Activated naive CD4-positive, alpha-beta T cell treated with anti-CD3 and anti-CD28 coated beads for 36 hours (primary cell): ENCODE results near the gene GPATCH11. TPM values are rescaled to one million over a fixed set of nuclear protein-coding genes. Genes with fewer than 3 reads are reported as not detected.

ENCODE experiments used
- CTCF ChIA-PET: fragments of 350-600 bp; sonication (Branson Sonifier 250); formaldehyde crosslinking; loops from one replicate; lab custom pipeline; 2021; ENCODE audit warnings: antibody characterized with exemption; lab: Charles Lee
- DNase-seq: peaks from one replicate; pipeline ENCODE4 v3.0.0-alpha.2; 2020
- H3K27ac Mint-ChIP-seq: one replicate; pipeline ENCODE4 v1.8.0; 2021; ENCODE audit warnings: mild to moderate bottlenecking, mixed read lengths
- H3K27me3 Mint-ChIP-seq: one replicate; pipeline ENCODE4 v1.8.0; 2021; ENCODE audit warnings: low read depth, mixed read lengths
- H3K36me3 Mint-ChIP-seq: one replicate; pipeline ENCODE4 v1.8.0; 2021; ENCODE audit warnings: low read depth, mixed read lengths
- H3K4me1 Mint-ChIP-seq: one replicate; pipeline ENCODE4 v1.8.0; 2021; ENCODE audit warnings: low read depth, mixed read lengths
- H3K4me3 Mint-ChIP-seq: one replicate; pipeline ENCODE4 v1.8.0; 2021; ENCODE audit warnings: mild to moderate bottlenecking, moderate library complexity, mixed read lengths
- H3K9me3 Mint-ChIP-seq: one replicate; pipeline ENCODE4 v1.8.0; 2021; ENCODE audit warnings: mixed read lengths
- intact Hi-C: fragments of 100-400 bp; cut with micrococcal nuclease; formaldehyde crosslinking; loops from one replicate; pipeline ENCODE4 v1.15.1; 2023
- total RNA-seq, 2 experiments: library from RNA; stranded (reverse); gene quantifications; one replicate each; pipeline ENCODE4 v1.2.3, GENCODE V29; 2021

The GPATCH11 gene
- total RNA-seq, 2 experiments from 2014 or later, result 9.8 to 10.4 TPM

GRCh38 chr2:37111958-37112357, 27.6 kb downstream of the GPATCH11 start:
- H3K27me3 Mint-ChIP-seq, result no peaks in the 10 kb centered on the region
- no peak overlapping the region for H3K27ac Mint-ChIP-seq
- no peak for DNase-seq
- H3K4me1 Mint-ChIP-seq, result no peaks in the 10 kb centered on the region
- no peak overlapping the region for H3K4me3 Mint-ChIP-seq
- H3K36me3 Mint-ChIP-seq, result peaks cover 13% of the 10 kb centered on the region
- H3K9me3 Mint-ChIP-seq, result no peaks in the 10 kb centered on the region
- CTCF ChIA-PET, result no interaction called here
- intact Hi-C loops, result no loop called here

GRCh38 chr2:37117566-37117965, 33.2 kb downstream of the GPATCH11 start:
- Mint-ChIP-seq H3K27me3 (no peaks in the 10 kb centered on the region), H3K4me3 (no peak overlapping the region), H3K36me3 (peaks cover 22% of the 10 kb centered on the region), H3K27ac (no peak overlapping the region), H3K4me1 (no peaks in the 10 kb centered on the region), H3K9me3 (no peaks in the 10 kb centered on the region)
- CTCF ChIA-PET, result no interaction called here
- intact Hi-C loops, result no loop called here
- DNase-seq, result no peak

- Mint-ChIP-seq H3K9me3 (no peaks in the 10 kb centered on the region), H3K36me3 (peaks cover 24% of the 10 kb centered on the region), H3K27ac (no peak overlapping the region), H3K4me1 (no peaks in the 10 kb centered on the region), H3K4me3 (no peak overlapping the region), H3K27me3 (no peaks in the 10 kb centered on the region)
- CTCF ChIA-PET, result interaction anchor here (0.7 kb wide), 1 partner anchor 15 kb away, joined by 3 read pairs; no protein-coding TSS in a partner anchor
- DNase-seq, result no peak
- intact Hi-C loops, result no loop called here
Measured at GRCh38 chr2:37119157-37119556, 34.8 kb downstream of the GPATCH11 start.

GRCh38 chr2:37125416-37125815, 41.1 kb downstream of the GPATCH11 start:
- intact Hi-C loops, result no loop called here
- DNase-seq, result no peak
- Mint-ChIP-seq H3K27ac (no peak overlapping the region), H3K36me3 (peaks cover 41% of the 10 kb centered on the region), H3K4me3 (no peak overlapping the region), H3K4me1 (no peaks in the 10 kb centered on the region), H3K27me3 (no peaks in the 10 kb centered on the region), H3K9me3 (no peaks in the 10 kb centered on the region)
- CTCF ChIA-PET, result interaction anchor here (0.9 kb wide), 1 partner anchor 10 kb away, joined by 3 read pairs; no protein-coding TSS in a partner anchor

GRCh38 chr2:37132914-37133313, 48.6 kb downstream of the GPATCH11 start:
- no peaks in the 10 kb centered on the region for H3K9me3 Mint-ChIP-seq
- CTCF ChIA-PET, result no interaction called here
- H3K4me1 Mint-ChIP-seq, result no peaks in the 10 kb centered on the region
- no peak for DNase-seq
- no peaks in the 10 kb centered on the region for H3K27me3 Mint-ChIP-seq
- H3K36me3 Mint-ChIP-seq, result peaks cover 41% of the 10 kb centered on the region
- intact Hi-C loops, result no loop called here
- no peak overlapping the region for H3K27ac Mint-ChIP-seq
- H3K4me3 Mint-ChIP-seq, result no peak overlapping the region

- H3K4me3 Mint-ChIP-seq, result no peak overlapping the region
- DNase-seq, result no peak
- no peaks in the 10 kb centered on the region for H3K27me3 Mint-ChIP-seq
- H3K27ac Mint-ChIP-seq, result no peak overlapping the region
- H3K4me1 Mint-ChIP-seq, result no peaks in the 10 kb centered on the region
- CTCF ChIA-PET, result no interaction called here
- H3K9me3 Mint-ChIP-seq, result no peaks in the 10 kb centered on the region
- intact Hi-C loops, result no loop called here
- H3K36me3 Mint-ChIP-seq, result peaks cover 34% of the 10 kb centered on the region
Measured at GRCh38 chr2:37142546-37142945, 58.2 kb downstream of the GPATCH11 start.

GRCh38 chr2:37143974-37144373, 59.7 kb downstream of the GPATCH11 start:
- Mint-ChIP-seq H3K27ac (no peak overlapping the region), H3K4me3 (no peak overlapping the region), H3K27me3 (no peaks in the 10 kb centered on the region), H3K36me3 (peaks cover 36% of the 10 kb centered on the region), H3K9me3 (no peaks in the 10 kb centered on the region), H3K4me1 (no peaks in the 10 kb centered on the region)
- CTCF ChIA-PET, result interaction anchor here (0.6 kb wide), 1 partner anchor 1699 kb away, joined by 7 read pairs; no protein-coding TSS in a partner anchor
- DNase-seq, result no peak
- intact Hi-C loops, result no loop called here

- intact Hi-C loops, result no loop called here
- no peak for DNase-seq
- no peak overlapping the region for H3K27ac Mint-ChIP-seq
- H3K27me3 Mint-ChIP-seq, result no peaks in the 10 kb centered on the region
- H3K36me3 Mint-ChIP-seq, result peaks cover 32% of the 10 kb centered on the region
- CTCF ChIA-PET, result no interaction called here
- no peak overlapping the region for H3K4me3 Mint-ChIP-seq
- H3K9me3 Mint-ChIP-seq, result no peaks in the 10 kb centered on the region
- H3K4me1 Mint-ChIP-seq, result peaks cover 8% of the 10 kb centered on the region
Measured at GRCh38 chr2:37146062-37146461, 61.7 kb downstream of the GPATCH11 start.

- H3K9me3 Mint-ChIP-seq, result no peaks in the 10 kb centered on the region
- intact Hi-C loops, result no loop called here
- no peak overlapping the region for H3K4me3 Mint-ChIP-seq
- H3K27me3 Mint-ChIP-seq, result no peaks in the 10 kb centered on the region
- DNase-seq, result no peak
- CTCF ChIA-PET, result no interaction called here
- H3K4me1 Mint-ChIP-seq, result peaks cover 19% of the 10 kb centered on the region
- H3K36me3 Mint-ChIP-seq, result peaks cover 31% of the 10 kb centered on the region
- no peak overlapping the region for H3K27ac Mint-ChIP-seq
Measured at GRCh38 chr2:37148325-37148724, 64.0 kb downstream of the GPATCH11 start.

Other genes starting within 250 kb of the GPATCH11 start
- gene STRN, start 118.0 kb upstream of the GPATCH11 start, total RNA-seq, result 10 to 100 TPM; 19.3 to 22.2 TPM
- gene HEATR5B, start 146 bp upstream of the GPATCH11 start, total RNA-seq, result 10 to 100 TPM; 15.5 to 15.8 TPM
- gene EIF2AK2, start 72.5 kb downstream of the GPATCH11 start, total RNA-seq, result 10 to 100 TPM; 54.5 to 55.7 TPM
- gene SULT6B1, start 104.2 kb downstream of the GPATCH11 start, total RNA-seq, result not detected
- gene CEBPZOS, start 112.0 kb downstream of the GPATCH11 start, total RNA-seq, result 10 to 100 TPM; 30.3 to 30.7 TPM
- gene CEBPZ, start 147.1 kb downstream of the GPATCH11 start, total RNA-seq, result 10 to 100 TPM; 61.4 to 65.0 TPM
- 10 to 100 TPM; 17.5 to 18.2 TPM for gene NDUFAF7, start 147.1 kb downstream of the GPATCH11 start, total RNA-seq
- gene PRKD3, start 240.3 kb downstream of the GPATCH11 start, total RNA-seq, result 10 to 100 TPM; 13.0 TPM